Fibroblast of skin of right biceps (primary cell): ENCODE measurements around the gene PRAC2.

Experiments
- DNase-seq: peaks from one replicate; pipeline ENCODE4 v3.0.0-alpha.2; 2013

Gene PRAC2

DNA sequence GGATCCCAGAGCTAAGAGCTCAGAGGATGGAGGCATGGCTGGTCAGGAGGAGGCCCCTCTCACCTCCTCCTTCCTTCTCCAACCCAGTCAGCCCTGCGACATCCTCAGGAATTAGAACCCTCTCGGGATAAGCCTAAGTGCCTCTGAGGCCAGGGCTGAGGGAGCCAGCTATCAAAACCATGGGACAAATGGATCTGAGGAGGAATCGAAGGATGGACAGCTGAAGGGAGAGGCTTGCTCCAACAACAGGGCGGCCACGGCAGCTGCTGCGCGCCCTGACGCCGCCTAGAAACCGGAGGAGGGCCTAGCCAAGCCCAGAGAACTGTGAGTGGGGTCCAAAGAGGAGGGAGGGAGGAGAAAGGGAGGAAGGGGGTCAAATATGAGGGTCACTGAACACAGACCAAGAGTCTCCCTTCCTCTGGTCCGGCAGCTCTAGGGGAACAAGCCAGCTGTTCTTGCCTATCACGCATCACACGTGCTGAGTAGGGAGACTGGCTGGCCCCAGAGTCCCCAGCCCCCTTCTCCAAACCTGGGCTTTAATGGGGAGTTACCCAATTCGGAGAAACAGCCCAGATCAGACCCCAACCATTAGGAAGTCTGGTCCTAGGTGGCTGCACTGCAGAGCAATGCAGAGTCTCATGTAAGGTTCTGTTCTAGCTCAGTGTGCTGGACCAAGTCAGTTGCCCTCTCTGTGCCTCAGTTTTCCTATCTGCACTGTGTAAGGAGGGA, 11.5 kb downstream of the PRAC2 start:
- no peak for DNase-seq

DNA sequence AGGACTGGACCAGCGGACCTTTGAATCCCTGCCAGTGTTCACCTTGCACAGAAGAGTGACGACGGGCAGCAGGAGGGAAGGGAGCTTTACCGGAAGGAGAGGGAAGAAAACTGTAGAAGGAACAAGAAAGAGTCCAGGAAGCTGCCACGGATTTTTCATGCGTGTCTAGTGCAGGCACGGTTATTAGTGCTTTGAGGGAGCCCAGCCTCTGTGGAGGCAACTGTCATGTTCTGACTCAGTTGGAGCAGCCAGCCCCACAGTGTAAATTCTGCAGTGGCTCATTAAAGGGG, 12.0 kb downstream of the PRAC2 start:
- no peak for DNase-seq

DNA sequence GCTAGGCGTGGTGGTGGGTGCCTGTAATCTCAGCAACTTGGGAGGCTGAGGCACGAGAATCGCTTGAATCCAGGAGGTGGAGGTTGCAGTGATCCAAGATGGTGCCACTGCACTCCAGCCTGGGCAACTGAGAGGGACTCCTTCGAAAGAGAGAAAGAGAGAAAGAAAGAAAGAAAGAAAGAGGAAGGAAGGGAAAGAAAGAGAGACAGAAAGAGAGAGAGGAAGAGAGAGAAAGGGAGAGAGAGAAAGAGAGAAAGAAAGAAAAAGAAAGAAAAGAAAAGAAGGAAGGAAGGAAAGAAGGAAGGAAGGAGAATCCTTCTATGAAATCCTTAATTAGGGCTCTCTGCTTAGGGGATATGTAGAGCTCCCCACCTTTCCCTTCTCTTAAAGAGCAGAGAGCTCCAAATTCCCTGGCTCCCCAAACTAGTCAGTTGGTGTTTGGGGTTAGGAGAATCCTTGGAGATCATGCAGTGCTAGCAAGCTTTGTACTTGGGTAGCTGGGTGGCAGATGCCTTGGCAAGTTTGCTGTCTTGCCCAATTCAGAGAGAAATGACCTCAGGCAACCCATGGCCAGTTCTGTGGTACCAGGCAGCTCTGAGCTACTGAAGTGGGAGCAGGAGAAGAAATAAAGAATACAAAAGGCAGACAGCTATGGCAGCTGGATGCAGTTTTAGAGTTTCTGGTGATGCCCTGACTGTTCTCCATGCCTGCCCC, 14.5 kb downstream of the PRAC2 start:
- no peak for DNase-seq

DNA sequence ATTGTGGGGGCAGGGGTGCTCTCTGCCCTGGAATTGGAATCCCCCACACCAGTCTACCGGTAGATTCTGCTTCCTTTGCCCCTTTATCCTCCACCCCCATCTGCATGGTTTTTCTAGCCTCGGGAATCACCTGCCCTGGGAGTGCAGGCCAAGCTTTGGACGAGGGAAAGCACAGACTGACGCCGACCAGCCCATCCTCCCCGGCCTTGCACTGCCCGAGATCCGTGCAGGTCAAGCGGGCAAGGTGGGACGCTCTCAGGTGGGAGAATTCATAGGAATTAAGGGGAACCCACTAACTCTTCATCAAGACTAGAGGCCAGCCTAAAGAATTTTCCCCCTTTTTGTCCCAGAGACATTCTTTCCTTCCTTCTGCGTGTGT, 15.4 kb downstream of the PRAC2 start:
- no peak for DNase-seq

DNA sequence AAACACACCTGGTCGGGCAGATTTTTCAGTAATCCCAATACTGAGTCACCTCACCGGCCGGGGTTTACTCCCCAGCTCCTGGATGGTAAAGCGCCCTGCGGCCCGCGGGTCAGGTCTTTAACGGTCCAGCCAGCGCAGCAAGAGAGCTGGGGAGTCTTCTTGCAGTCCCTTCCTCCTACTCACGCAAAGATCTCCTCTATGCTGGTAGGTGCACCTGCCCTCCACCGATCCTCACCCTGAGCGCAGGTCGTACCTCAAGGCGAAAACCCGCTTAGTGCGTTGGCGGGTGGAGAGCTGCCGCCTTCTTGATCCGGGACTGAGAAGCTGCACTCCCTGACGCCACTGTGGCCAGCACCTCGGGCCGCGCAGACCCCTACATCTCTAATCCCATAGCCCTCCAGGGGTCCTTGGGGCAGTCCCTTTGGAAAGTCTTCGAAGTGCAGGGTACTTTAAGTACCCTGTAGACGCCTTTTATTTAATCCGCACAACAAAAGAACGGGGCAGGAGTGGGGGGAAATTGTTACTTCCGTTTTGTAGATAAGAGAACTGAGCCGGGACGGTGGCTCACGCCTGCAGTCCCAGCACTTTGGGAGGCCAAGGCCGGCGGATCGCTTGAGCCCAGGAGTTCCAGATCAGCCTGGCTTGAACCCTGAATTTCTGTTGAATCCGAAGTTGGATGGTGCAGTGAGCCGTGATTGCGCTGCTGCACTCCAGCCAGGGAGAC, 16.0 kb downstream of the PRAC2 start:
- no peak for DNase-seq

DNA sequence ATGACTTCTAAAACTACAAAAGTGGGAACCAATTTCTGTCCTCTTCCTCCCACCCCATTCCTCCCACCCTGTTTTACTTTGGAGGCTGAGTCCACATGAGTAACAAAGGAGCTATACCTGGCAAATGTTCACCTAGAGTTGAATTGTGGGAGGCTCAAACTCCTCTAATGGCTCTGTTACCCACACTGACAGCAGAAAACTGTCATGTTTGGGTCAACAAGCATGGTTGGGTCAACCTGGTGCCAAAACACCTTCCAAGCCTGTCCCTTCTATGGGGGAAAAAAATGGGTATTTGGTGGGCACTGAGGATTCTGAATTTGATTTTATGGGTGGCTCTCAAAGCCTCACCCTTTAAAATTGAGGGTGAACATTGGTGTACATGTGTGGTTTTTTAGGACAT, 17.6 kb downstream of the PRAC2 start:
- no peak for DNase-seq

DNA sequence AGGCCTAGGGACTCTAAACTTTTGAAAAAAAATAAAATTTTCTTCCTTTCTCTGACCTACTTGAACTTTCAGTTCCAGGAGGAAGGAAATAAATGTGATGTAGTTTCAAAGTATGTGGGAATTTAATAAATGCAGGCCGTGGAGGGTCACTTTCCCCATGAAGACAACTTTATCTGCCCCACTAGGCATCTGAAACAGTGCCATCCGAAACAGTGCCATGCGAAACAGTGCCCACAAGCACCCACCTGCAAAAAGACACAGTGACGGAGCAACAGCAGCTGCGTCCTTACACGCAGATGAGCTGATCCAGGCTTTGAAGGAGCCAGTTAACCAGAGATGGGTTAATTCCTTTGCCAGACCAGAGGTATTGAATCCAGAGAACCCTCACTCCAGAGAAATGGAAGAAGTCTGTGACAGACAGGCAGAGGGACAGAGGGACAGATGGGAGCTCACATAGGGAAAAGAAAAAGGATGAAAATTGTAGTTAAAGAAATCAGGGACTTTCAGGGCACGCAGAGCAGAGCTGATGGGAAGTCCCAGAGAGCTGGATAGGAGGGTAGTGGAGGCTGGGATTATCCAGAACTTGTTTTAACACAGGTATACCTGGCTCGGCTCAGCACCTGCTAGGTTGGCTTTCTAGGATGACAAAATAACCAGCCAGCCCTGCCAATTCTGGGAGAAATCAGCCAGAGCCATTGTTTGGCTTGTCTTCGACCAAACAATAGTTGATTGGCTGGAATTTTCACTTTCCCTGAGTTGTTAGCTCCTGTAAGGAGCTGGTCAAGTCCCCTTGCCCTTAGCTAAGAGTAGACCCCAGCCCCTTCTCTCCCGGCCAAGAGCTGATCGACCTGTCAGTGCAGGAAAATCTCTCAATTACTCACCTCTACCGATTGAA, 22.6 kb downstream of the PRAC2 start:
- DNase-seq: no peak

DNA sequence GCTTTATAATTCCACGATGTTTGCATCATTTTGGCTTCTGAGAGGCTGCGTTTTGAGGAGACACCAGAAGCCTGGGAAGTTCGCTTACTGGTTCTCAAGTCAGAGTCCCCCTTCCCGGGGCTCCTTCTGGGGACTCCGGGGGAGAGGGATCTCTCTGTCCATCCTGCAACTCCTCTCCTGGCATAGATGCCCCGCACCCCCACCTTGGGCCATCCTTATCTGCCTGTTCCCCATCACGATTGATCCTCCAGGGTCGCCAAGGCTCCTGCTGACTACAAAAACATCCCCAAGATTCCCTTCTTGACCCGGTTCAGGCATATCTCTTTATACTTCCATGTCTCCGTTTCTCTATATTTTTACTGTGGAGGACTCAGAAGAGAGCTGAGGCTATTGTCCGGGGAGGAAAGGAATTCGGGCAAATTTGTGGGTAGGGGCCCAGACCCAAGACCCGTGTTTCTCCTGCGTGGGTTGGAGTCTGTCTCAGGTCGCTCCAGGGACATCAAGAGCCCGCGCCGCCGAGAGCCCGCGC, 24.0 kb downstream of the PRAC2 start:
- no peak for DNase-seq

DNA sequence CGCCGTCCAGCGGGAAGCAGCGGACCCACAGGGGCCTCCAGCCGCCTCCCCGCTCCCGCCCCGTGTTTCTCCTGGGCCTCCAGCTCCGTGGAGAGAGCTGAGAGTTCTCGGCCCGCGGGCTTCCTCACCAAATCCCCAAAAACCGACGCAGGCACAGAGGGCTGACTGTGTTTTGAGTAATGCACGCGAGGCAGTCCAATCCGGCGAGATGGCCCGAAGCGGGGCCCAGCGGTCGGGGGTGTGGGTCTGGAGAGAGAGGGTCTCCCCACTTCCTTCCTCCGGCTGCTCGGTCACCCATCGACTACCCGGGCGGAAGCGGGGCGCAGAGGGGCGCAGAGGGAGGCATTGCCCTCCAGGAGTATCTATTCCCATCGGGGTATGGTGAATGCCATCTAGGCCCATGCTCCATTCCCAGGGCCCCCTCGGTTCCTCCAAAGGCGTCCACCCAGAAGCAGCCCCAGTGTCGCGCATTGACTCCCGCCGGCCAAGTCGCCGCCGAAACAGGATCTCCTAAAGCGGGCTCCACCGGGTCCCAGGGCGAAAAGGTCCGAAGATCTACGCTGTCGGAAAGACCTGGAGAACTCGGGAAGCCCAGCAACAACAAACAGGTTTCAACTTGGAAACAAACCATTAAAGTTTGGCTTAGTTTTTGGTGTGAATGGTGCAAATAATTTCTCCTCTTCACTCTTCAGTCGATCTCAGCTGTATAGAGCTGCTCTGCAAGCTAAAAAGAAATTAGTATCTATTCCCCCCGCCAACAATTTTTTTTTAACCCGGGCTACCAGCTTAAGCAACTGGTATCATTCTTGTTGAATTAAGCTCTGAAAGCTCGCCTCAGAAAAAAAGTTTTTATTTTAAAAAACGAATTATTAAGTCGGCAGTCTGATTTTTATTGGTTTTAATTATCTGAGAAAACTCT, 24.7 kb downstream of the PRAC2 start:
- no peak for DNase-seq

DNA sequence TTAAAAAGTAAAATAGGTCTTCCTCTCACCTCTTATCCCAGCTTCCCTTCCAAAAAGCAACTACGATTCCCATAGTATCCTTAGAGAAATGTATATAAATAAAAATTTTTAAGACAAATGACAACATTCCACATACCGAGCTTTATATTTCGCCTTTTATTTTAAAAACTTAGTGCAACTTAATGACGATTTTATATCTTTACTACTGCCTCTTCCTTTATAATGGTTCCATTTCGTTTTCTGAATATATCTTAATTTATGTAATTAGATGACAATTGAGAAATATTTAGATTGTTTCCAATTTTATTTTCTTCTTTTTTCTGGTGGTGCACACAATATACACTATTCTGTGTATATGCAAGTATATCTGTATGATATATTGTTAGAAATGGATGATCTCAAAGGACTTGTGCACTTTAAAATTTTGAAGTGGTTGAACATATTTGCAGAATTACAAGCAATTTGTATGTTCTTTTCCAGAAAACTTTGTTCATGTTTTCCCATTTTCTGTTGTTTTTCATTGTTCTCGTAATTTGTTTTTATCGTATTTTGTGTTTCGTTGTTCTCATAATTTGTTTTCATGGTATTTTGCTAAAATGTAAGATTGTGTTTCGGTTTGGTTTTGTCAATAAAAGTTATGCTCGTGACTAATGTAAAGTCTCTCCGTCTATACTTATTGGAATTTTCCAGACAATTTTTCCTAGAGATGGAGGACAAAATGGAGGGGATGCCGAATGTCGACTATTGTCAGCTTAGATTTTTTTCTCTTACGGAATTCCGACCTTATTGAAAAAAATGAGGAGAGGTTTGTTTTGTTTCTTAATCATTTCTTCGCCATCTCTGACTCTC, 26.0 kb downstream of the PRAC2 start:
- no peak for DNase-seq

DNA sequence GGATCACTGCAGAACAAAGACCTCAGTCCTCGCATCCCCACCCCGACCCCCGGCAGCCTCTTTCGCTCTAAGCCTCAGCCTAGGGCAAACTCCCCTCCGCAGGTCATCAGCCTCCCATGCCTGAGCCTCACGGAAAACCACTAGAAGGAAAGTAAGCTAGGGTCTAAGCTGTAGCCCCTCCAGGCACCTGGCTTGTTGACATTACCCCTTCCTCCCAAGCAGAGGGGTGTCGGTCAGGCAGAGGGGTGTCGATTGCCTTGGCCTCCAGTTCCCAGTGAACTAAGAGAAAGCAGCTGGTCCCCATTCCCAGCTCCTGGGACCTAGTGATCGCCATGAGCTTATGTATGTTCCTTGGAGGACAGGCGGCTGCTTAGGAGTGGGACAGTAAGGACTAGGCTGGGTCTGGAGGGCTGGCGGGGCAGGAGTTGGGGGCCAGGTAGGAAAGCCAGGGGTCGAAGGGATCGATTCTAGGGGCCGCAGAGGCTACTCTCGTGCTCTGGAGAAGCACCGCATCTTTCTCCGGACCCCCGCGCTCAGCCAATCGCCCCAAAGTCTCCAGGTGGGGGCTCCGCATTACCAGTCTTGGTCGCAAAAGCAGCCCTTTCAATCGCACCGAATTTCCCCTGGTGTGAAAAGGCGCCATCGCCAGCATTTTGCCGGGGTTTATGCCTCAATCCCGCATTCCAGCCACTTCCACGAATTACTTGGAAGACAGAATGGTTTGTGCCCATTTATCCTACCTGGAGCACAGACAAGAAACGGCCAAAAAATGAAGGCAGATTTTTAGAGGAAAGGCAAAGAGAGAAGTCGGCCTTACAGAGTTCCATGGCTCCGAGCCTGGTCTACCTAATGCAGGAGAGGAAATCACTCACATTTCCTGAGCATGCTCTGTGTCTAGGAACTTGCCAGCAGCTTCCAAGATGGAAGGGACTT, 26.9 kb downstream of the PRAC2 start:
- DNase-seq: no peak

DNA sequence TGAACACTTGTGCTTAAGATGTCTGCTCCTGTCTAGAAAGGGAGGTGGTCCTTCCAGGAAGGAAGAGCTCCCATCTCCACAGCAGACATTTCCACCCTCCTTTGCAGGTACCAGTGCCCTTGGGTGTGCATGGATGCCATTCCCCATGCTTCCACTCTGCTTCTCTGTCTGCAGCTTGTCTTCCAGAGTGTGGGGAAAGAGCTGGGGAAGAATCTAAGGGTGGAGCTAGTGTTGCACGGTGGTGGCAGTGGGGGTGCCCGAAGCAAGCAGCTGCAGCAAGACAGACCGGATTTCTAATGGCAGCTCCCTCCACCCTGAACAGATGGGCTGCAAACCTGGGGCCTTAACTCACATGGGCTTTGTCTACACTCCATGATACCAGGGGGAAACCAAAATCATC, 28.2 kb downstream of the PRAC2 start:
- no peak for DNase-seq

DNA sequence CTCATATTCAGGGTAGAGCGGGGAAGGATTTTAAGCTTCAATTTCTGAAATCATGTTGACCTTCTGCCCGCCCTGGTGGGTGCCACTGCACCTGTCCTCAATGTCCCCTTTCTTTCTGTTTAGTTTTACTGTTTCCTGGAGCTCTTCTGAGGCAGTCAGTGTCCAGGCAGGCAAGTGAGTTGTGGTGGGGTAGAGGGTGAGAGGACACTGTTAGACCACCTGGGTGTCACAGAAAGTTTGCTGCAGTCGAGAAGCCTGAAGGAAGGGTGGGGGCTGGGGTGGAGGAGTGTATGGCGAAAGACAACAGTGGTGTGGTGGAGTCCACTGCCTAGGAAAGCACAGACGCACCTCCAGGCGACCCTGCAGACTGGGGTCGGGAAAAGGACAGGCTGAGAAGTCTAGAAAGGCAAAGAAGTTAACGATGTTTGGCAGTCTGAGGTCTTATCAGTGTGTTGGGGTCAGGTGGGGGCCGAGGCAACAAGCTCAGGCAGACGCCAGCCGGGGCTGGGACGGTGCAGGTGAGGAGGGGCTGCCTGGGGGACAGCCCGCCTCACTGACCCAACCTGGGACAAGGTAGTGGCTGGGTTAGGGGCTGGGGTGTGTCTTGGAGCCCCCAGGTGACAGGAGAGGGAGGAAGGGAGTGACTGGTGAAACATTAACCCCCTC, 28.9 kb downstream of the PRAC2 start:
- no peak for DNase-seq

DNA sequence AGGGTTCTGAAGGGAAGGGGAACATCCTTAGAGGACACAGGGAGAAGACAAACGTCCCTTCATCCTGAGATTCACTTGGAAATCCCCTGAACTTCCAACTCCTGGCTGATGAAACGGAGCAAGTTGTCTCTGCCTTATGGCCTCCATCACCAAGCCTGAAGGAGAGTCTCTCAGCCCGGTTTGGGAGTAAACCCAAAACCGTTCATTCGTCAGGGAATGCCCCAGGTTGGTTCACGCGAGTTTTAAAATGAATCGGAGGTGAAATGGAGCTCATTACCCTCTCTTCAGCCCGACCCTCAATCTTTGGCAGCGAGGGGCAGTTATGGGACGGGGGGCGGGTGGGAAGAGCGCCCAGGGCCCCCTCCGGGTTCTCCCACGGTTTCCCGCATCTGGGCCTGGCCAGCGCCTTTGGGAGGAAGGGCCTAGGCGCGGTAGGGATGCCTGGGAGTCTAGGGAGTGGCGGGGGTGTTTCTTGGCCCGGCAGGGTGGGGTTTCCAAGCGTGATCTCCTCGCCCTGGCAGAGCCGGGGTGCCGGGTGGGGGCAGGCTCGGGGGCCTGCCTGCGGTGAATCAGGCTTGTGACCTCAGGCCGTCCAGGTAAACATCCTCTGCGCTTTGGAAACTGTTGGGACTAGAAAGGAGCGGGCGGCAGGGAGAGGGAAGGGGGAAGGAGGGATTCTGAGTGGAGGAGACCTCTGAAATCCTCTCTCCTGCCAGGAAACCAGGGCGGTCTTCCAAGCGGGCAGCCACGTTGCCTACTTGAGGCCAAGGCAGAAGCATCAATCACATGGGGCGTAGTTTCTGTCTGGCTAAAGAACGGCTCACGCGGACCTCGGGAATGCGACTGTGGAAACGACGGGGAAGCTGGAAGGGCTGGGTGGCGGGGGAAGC, 29.7 kb downstream of the PRAC2 start:
- DNase-seq: no peak

DNA sequence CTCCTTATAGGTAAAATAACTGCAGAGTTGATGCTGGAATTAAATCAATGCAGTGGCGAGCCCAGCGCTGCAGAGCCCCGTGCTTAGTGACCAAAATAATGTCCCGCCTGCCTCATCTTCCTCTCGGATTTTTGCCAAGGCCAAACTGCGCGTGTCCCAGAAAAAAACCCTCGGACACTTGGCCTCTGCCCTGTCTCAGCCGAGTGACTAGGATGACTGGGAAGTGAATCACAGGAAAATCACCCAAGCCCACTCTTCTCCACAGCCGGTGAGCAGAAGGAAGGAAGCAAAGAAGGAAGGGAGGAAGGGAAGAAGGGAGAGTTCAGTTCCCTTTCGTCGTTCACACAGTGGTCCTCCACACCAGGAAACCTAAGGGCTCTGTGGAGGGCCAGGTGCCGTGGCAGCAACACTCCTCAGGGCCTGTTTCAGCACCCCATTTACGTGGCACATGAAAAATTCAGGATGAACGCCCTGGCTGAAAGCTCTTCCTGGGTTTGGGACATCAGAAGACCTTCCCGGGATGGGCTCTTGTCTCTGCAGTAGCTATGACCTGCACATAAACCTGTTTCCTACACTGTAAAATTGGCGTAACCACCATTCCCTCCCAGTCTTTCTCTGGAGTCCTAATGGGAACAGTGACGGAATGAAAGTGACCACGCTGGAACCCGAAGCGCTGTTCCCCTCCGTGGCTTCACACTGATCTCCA, 31.0 kb downstream of the PRAC2 start:
- DNase-seq: peak; percentile 8

DNA sequence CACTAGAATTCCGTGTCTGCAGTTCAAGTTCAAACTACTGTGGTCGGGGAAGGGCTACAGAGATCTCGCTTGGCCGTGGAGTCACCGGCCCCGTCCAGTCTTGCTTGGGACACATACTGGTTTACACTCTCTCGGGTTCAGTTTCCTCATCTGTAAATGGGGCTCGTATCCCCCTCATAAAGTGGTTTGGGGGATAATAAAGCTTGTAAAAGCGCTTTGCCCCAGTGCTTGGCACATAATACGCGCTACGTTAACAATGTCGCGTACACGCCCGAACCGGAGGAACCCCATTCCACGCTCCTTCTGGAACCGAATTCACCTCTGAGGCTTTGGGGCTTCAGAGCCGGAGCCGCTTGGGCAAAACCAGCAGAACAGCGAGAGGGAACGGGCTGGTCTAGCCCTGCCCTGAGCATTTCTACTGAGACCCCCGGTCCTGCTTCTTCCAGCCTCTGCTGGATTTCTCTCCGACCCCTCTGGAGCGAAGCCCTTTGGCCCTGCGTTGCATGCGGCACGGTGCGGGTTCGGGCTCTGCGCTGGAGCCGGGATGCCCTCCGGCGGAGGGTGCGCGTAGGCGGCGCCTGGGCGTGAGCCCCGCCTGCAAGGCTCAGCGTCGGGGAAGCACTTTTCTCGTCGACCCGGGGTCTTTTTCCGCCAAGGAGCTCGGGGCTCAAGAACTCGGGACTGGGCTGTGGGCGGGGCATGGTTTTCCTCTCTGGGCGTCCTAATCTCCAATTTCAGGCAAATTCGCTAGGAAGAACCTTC, 31.7 kb downstream of the PRAC2 start:
- DNase-seq: no peak

DNA sequence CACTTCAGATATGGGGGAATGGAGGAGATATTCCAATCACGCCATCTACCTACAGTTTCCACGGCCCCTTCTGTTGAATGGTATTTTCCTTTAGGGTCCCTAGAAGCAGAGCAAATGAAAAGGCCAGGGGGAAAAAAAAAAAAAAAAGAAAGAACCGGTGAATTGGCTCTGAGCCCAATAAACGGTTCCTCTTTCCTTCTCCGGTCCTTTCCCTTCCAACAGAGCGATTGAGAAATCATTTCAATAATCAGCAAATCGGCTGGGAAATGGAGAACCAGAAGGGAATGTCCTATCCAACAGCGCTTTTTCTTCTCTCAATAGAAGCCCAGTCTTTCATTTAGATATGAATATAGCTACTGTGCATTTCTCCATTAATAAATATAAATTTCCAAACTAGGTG, 32.4 kb downstream of the PRAC2 start:
- DNase-seq: no peak
